Cardiac muscle cell (in vitro differentiated cells and primary cell): Measurements from ENCODE around the gene SLC6A13. TPM values are rescaled to one million over a fixed set of nuclear protein-coding genes. Genes with fewer than 3 reads are reported as not detected.

ENCODE experiments used
- DNase-seq, 2 donors: peaks; one replicate each; pipeline versions ENCODE4 v3.0.0 to v3.0.0-alpha.2; 2010 to 2017; ENCODE audit warnings: low read depth in 1 of 2, low spot score in 1 of 2
- H3K27ac ChIP-seq: fragments of 200-600 bp; sonication (generic); 2 replicates; pipeline ENCODE4 v1.5.1; 2016
- H3K27me3 ChIP-seq: fragments of 200-600 bp; sonication (generic); 2 replicates; pipeline ENCODE4 v1.6.0; 2016; ENCODE audit warnings: control low read depth
- H3K36me3 ChIP-seq: fragments of 200-600 bp; sonication (generic); 2 replicates; pipeline ENCODE4 v1.5.1; 2016; ENCODE audit warnings: control low read depth
- H3K4me1 ChIP-seq: fragments of 200-600 bp; sonication (generic); 2 replicates; pipeline ENCODE4 v1.8.1; 2017; ENCODE audit warnings: low read depth, mild to moderate bottlenecking, mixed run types
- H3K4me3 ChIP-seq: fragments of 200-600 bp; sonication (generic); 2 replicates; pipeline ENCODE4 v1.5.1; 2016; ENCODE audit warnings: mild to moderate bottlenecking
- H3K9me3 ChIP-seq: fragments of 200-600 bp; sonication (generic); 2 replicates; pipeline ENCODE4 v1.5.1; 2017; ENCODE audit warnings: low read depth, mild to moderate bottlenecking, control low read depth
- polyA plus RNA-seq: library from polyadenylated mRNA; unstranded; fragments of >200 nt; fragmentation: Nextera tagmentation; extraction: Ambion mirVana; gene quantifications from 2 replicates; pipeline ENCODE4 v1.2.1, GENCODE V29; 2016
- total RNA-seq: library from RNA; depleted of rRNA; stranded (reverse); fragments of >200 nt; gene quantifications from 2 replicates; pipeline ENCODE4 v1.2.3, GENCODE V29; 2016
- TF ChIP-seq, protein P1 (sequence below): IDR thresholded peaks from 2 replicates; pipeline ENCODE4 v1.5.1; 2012; ENCODE audit warnings: low read depth, mild to moderate bottlenecking, low read length

Gene SLC6A13
- total and polyA plus RNA-seq, 2 experiments from 2014 or later = 2.3 to 3.8 TPM

DNA sequence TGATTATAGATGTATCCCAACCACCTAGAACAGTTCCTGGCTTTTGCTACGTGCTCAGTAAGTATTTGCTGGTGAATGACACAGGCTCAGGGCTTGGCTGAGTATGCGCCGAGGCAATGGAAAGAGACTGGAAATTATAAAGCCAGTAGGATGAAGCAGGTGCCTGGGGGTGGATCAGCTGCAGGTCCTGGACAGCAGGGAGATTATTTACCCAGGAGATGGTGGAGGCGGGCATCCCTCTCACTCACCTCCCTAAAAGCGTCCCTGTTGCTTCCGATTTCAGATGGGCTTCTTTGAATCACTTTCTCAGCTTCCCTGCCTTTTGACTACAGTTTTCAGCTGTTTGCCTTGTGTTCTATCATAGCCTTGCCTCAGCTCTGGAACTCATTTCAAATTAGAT is 6.4 kb downstream of the SLC6A13 start:
- Histone ChIP-seq H3K4me3 (no peak overlapping the region), H3K27me3 (no peaks in the 10 kb centered on the region), H3K4me1 (no peaks in the 10 kb centered on the region), H3K36me3 (no peaks in the 10 kb centered on the region), H3K27ac (no peak overlapping the region), H3K9me3 (no peaks in the 10 kb centered on the region)
- TF ChIP-seq, protein P1, sequence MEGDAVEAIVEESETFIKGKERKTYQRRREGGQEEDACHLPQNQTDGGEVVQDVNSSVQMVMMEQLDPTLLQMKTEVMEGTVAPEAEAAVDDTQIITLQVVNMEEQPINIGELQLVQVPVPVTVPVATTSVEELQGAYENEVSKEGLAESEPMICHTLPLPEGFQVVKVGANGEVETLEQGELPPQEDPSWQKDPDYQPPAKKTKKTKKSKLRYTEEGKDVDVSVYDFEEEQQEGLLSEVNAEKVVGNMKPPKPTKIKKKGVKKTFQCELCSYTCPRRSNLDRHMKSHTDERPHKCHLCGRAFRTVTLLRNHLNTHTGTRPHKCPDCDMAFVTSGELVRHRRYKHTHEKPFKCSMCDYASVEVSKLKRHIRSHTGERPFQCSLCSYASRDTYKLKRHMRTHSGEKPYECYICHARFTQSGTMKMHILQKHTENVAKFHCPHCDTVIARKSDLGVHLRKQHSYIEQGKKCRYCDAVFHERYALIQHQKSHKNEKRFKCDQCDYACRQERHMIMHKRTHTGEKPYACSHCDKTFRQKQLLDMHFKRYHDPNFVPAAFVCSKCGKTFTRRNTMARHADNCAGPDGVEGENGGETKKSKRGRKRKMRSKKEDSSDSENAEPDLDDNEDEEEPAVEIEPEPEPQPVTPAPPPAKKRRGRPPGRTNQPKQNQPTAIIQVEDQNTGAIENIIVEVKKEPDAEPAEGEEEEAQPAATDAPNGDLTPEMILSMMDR = no peak
- no peak for DNase-seq

DNA sequence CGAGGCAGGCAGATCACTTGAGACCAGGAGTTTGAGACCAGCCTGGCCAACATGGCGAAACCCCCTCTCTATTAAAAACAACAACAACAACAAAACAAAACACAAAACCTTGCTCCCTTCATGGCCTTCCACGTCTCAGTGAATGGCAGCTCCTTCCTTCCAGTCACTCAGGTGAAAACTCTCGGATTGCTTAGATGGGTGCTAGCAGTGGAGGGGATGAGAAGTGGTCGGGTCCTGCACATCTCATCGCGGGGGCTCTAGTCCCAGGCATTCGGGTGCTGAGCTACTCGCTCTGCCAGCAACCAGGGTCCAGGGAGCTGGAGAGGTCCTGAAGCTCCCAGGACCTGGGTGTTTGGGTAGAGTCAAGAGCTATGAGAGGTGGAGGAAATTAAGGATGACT is 7.7 kb downstream of the SLC6A13 start:
- no peaks in the 10 kb centered on the region for H3K4me1 ChIP-seq
- DNase-seq = no peak
- no peaks in the 10 kb centered on the region for H3K27me3 ChIP-seq
- TF ChIP-seq, protein P1 = no peak
- H3K4me3 ChIP-seq = no peak overlapping the region
- no peaks in the 10 kb centered on the region for H3K36me3 ChIP-seq
- no peak overlapping the region for H3K27ac ChIP-seq
- H3K9me3 ChIP-seq = no peaks in the 10 kb centered on the region

DNA sequence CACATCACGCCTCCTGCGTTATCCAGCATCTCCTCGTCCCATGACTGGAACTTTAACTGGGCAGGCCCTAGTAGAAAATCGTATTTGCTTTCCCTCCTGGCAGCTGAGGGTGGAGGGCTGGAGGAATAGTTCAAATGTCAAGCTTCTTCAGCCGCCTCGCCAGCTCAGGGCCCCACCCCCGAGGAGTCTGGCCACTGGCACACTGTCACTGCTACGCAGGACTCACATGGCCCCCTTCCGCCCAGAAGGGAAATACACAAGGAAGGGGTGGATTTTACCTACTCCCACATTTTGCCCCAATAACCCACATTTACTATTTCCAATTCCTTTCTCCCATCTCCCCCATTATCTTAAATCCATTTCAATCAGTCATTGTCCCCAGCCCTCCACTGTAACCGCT is 8.6 kb downstream of the SLC6A13 start:
- TF ChIP-seq, protein P1 = no peak
- Histone ChIP-seq H3K27ac (no peak overlapping the region), H3K36me3 (no peaks in the 10 kb centered on the region), H3K4me3 (no peak overlapping the region), H3K9me3 (no peaks in the 10 kb centered on the region), H3K4me1 (no peaks in the 10 kb centered on the region), H3K27me3 (no peaks in the 10 kb centered on the region)
- DNase-seq = no peak

DNA sequence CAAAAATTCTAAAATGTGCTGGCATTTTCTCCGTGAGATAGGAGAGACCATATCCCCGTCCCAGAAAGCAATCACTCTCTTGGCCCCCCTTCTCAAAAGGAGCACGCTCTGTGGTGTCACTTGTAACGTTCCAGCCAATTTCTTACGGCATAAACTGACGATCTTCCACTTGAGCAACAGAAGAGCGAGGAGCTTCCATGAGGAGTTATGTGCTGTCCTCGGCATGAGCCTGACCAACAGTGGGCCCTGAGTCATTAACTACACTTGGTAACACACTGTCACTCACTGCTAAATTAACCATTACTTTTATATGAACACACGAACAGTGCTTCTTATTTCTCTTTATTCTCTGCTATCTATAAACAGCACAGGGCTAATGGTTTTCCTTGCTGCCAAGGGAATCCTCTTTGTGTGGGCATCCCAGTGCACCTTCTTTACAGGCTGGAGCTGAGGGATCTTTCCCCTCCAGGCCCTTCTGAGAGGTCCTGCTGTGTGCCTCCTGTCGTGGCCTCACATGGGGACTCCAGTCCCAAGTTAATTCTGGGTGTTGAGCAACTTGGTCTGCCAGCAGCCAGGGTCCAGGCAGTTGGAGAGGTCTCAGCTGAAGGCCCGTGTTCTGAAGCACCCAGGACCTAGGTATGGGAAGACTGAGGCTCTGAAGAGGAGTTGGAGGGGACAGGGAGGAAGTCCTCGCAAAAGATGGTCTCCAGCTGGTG is 9.4 kb downstream of the SLC6A13 start:
- H3K27ac ChIP-seq = no peak overlapping the region
- TF ChIP-seq, protein P1 = no peak
- no peak for DNase-seq
- no peak overlapping the region for H3K4me3 ChIP-seq
- H3K4me1 ChIP-seq = no peaks in the 10 kb centered on the region
- no peaks in the 10 kb centered on the region for H3K36me3 ChIP-seq
- no peaks in the 10 kb centered on the region for H3K9me3 ChIP-seq
- no peaks in the 10 kb centered on the region for H3K27me3 ChIP-seq

DNA sequence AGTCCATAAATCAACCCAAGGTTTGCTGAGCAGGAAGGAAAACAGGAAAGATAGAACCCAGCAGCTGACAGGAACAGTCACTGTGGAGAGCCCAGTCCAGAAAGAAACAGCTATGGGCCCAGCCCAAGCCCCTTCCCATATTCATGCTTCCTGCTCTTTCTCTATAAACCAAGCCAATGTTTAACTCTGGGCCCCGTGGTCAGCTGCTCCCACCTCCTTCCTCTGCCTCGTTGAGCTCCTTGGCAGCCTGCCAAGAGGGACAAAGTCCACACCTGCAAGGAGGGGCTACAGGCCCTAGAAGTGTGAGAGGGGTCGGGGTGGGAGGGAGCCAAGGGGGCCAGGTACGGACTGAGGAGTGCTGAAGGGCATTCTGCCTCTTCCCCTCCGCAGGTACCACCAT is 10.0 kb downstream of the SLC6A13 start:
- Histone ChIP-seq H3K4me1 (no peaks in the 10 kb centered on the region), H3K27me3 (no peaks in the 10 kb centered on the region), H3K4me3 (no peak overlapping the region), H3K27ac (no peak overlapping the region), H3K9me3 (no peaks in the 10 kb centered on the region), H3K36me3 (no peaks in the 10 kb centered on the region)
- DNase-seq = no peak
- TF ChIP-seq, protein P1 = no peak
